AG10803 (cell line): Measurements from ENCODE around the gene FAM171A1.
A peak's percentile ranks its signal among the peaks of the same experiment; 100 is the strongest.
"Not testable (repeated sequence)": the region's sequence is repeated elsewhere in the genome, so short reads cannot be mapped to it uniquely, and the experiment has no call there.

Source experiments
- DNase-seq: peaks from one replicate; pipeline ENCODE4 v3.0.0; 2010; ENCODE audit warnings: low read depth
- H3K4me3 ChIP-seq: 2 replicates; pipeline ENCODE4 v1.5.1; 2011; ENCODE audit warnings: mild to moderate bottlenecking, low read length, control low read depth
- CTCF ChIP-seq: conservative IDR thresholded peaks from 2 replicates; pipeline ENCODE4 v1.5.1; 2011; ENCODE audit warnings: mild to moderate bottlenecking, low read length, control low read depth, inconsistent platforms

The FAM171A1 gene

GRCh38 chr10:15370856-15371701, at the start of gene FAM171A1:
FAM171A1 (minus strand) TSS chr10:15371289; CDS start chr10:15371052, 237 bp downstream.
- DNase-seq: peak; percentile 58
- peak; percentile 1; the same call in 1 of the 2 replicates for TF ChIP-seq CTCF
- H3K4me3 ChIP-seq: peak within 1 kb of the TSS; percentile 67

GRCh38 chr10:15420858-15421257, 49.8 kb upstream of the FAM171A1 start:
- DNase-seq: no peak
- TF ChIP-seq CTCF: no peak
- H3K4me3 ChIP-seq: no peak overlapping the region

GRCh38 chr10:15419279-15419874, 48.3 kb upstream of the FAM171A1 start:
- peak; percentile 37 for DNase-seq
- no peak overlapping the region for H3K4me3 ChIP-seq
- peak; percentile 84 for TF ChIP-seq CTCF

- TF ChIP-seq CTCF: no peak
- H3K4me3 ChIP-seq: no peak overlapping the region
- DNase-seq: no peak
Measured at GRCh38 chr10:15416034-15416433, 44.9 kb upstream of the FAM171A1 start.

- DNase-seq: no peak
- no peak overlapping the region for H3K4me3 ChIP-seq
- no peak for TF ChIP-seq CTCF
Measured at GRCh38 chr10:15411010-15411409, 39.9 kb upstream of the FAM171A1 start.

GRCh38 chr10:15409350-15409749, 38.3 kb upstream of the FAM171A1 start:
- DNase-seq, H3K4me3 ChIP-seq: not testable (repeated sequence)

- H3K4me3 ChIP-seq: no peak overlapping the region
- DNase-seq: no peak
- TF ChIP-seq CTCF: no peak
Measured at GRCh38 chr10:15408557-15408956, 37.5 kb upstream of the FAM171A1 start.
